Thyroid gland (tissue), 4 donors: ENCODE results near the gene ACTC1. TPM values are rescaled to one million over a fixed set of nuclear protein-coding genes. Genes with fewer than 3 reads are reported as not detected.

ENCODE experiments used
- DNase-seq, 2 donors: peaks; one replicate each; pipeline ENCODE4 v3.0.0-alpha.2; 2019
- H3K27ac ChIP-seq, 3 donors: fragments of 200-600 bp; sonication (generic); 1 replicate in 2 of 3; 2 replicates in 1 of 3; pipeline ENCODE4 v1.5.1; 2016 to 2019; ENCODE audit warnings: mild to moderate bottlenecking in 1 of 3, moderate library complexity in 1 of 3
- H3K27me3 ChIP-seq: fragments of 200-600 bp; sonication (generic); one replicate; pipeline ENCODE4 v1.5.1; 2019
- H3K36me3 ChIP-seq, 2 donors: fragments of 200-600 bp; sonication (generic); one replicate each; pipeline ENCODE4 v1.5.1; 2016 to 2019
- H3K4me1 ChIP-seq, 2 donors: fragments of 200-600 bp; sonication (generic); one replicate each; pipeline ENCODE4 v1.5.1; 2017 to 2019
- H3K4me3 ChIP-seq, 3 donors: fragments of 200-600 bp; sonication (generic); replicated peaks in 1 of 3; 1 replicate in 2 of 3; 2 replicates in 1 of 3; pipeline ENCODE4 v1.5.1; 2016; ENCODE audit warnings: mild to moderate bottlenecking in 1 of 3
- H3K9me3 ChIP-seq: fragments of 200-600 bp; sonication (generic); one replicate; pipeline ENCODE4 v1.5.1; 2017
- CTCF ChIP-seq, 6 experiments: fragments of 200-600 bp in 3 of 6; fragments of 450-650 bp in 3 of 6; sonication (generic) in 3 of 6; IDR thresholded peaks; one replicate each; pipeline ENCODE4 v1.5.1; 2016 to 2019; ENCODE audit warnings: antibody characterized with exemption in 6 of 6, mild to moderate bottlenecking in 2 of 6, inconsistent platforms in 1 of 6, moderate library complexity in 1 of 6
- POLR2A ChIP-seq, 2 donors: fragments of 450-650 bp; IDR thresholded peaks; one replicate each; pipeline ENCODE4 v1.6.1; 2017; ENCODE audit warnings: antibody characterized with exemption in 2 of 2, mild to moderate bottlenecking in 2 of 2, moderate library complexity in 1 of 2
- WGBS, 2 donors: methylation state at CpG; one replicate each; pipeline ENCODE4 v1.1.5; 2017; 5-methylcytosine and 5-hydroxymethylcytosine counted together
- intact Hi-C: fragments of 100-400 bp; cut with DNase I; formaldehyde crosslinking; loops from one replicate; pipeline ENCODE4 v1.15.1; 2023
- total RNA-seq, 4 donors: library from RNA; depleted of rRNA; stranded (reverse); fragments of >200 nt; gene quantifications; one replicate each; pipeline ENCODE4 v1.2.3, GENCODE V29; 2016

Gene ACTC1
- total RNA-seq, 4 donors from 2014 or later, result 0.11 to 1.2 (median 1.1) TPM

DNA sequence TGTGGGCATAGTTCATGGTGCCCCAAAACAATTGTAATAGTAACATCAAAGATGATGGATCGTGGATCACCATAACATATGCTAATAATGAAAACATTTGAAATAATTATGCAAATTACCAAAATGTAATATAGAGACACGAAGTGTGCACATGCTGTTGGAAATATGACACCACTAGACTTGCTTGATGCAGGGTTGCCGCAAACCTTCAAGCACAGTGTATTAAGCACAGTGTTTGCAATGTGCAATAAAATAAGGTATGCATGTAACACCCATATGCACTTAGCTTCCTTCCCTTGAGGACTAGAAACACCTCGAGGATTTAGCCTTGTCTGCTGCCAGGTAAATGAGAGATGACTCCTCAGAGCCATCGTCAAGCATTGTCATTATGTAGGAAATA, 29.6 kb downstream of the ACTC1 start:
- Histone ChIP-seq H3K27me3 (no peaks in the 10 kb centered on the region), H3K36me3 (no peaks in the 10 kb centered on the region), H3K4me1 (no peaks in the 10 kb centered on the region), H3K9me3 (no peaks in the 10 kb centered on the region), H3K4me3 (no peak overlapping the region), H3K27ac (no peak overlapping the region)
- TF ChIP-seq CTCF (IDR thresholded peaks at IDR 0.05) (no peak), POLR2A (IDR thresholded peaks at IDR 0.05) (no peak)
- DNase-seq, result no peak
- 79 to 80% methylated on average over 5 of the region's 5 CpGs for WGBS, 2 donors
- intact Hi-C loops, result no loop called here

DNA sequence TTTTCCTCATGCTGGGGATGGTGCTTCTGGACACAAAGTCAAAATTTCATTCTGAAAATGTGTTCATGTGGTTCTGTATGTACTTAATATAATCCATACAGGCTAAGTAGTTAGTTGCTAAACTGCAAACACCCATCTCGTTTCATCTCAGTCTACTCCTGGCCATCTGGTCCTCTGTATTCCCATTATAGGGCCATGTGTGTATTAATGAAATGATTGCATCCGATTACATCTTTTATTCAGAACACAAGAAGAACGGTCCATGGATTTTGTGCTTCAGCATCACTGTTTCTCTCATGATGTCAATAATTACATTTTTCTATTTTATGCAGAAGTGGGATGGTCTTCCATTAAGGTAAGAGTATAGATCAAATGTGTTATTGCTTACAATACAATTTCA, 34.4 kb downstream of the ACTC1 start:
- intact Hi-C loops, result no loop called here
- no peak overlapping the region for H3K27ac ChIP-seq

DNA sequence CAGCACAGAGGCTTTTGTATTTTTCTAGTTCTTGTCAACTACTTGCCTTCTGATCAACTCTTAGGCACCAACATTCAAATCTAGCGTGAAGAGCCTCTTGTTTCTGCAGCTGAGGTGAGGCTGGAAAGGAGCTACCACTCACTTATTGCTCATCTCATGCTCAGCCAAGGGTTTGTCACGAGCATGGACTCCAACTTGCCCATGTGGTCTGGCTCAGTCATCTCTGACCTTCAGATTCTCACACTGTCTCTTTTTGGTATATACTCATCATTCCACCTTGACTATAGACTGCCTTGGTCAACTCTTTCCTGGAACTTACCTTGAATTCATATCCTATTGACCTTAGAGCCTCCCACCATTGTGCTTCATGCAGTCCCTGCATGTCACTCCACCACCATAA, 35.4 kb downstream of the ACTC1 start:
- intact Hi-C loops, result no loop called here
- TF ChIP-seq POLR2A (IDR thresholded peaks at IDR 0.05) (no peak), CTCF (IDR thresholded peaks at IDR 0.05) (no peak)
- peaks cover 4% of the 10 kb centered on the region for H3K27me3 ChIP-seq
- no peak overlapping the region for H3K27ac ChIP-seq
- DNase-seq, result no peak
- H3K9me3 ChIP-seq, result no peaks in the 10 kb centered on the region
- H3K4me1 ChIP-seq, result peaks cover 0 to under 1% of the 10 kb centered on the region in 2 donors
- 51 to 72% methylated on average over 2 of the region's 2 CpGs for WGBS, 2 donors
- H3K4me3 ChIP-seq, result no peak overlapping the region
- no peaks in the 10 kb centered on the region for H3K36me3 ChIP-seq

More for the DNA sequence above, 34.4 kb downstream of the ACTC1 start:
- Histone ChIP-seq H3K4me3 (no peak overlapping the region), H3K9me3 (no peaks in the 10 kb centered on the region), H3K27me3 (peaks cover 4% of the 10 kb centered on the region), H3K4me1 (no peaks in the 10 kb centered on the region), H3K36me3 (no peaks in the 10 kb centered on the region)
- TF ChIP-seq POLR2A (IDR thresholded peaks at IDR 0.05), result no peak
- no peak for TF ChIP-seq CTCF (IDR thresholded peaks at IDR 0.05)
- DNase-seq, result no peak
- WGBS, 2 donors, result 62 to 82% methylated on average over 3 of the region's 3 CpGs

DNA sequence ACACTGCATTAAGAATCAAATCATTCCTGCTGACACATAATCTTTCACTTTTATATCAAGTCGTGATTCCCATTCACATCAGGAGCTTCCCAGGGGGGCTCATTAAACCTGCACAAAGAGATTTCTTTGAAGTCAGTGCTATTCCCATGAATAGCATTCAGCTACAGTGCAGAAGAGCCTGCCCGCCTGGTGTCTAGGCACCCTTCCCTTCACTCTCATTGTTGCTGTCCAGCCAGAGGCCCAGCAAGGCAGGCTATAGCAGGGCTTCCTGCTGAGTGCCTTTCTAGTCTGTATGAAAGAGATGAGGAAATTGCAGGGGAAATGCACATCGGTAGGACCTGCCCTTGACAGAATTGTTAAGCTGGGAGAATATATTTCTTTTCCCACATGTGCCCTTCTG, 36.0 kb downstream of the ACTC1 start:
- Histone ChIP-seq H3K27me3 (peaks cover 4% of the 10 kb centered on the region), H3K27ac (no peak overlapping the region), H3K9me3 (no peaks in the 10 kb centered on the region), H3K4me1 (peaks cover 0 to 5% of the 10 kb centered on the region in 2 donors), H3K36me3 (no peaks in the 10 kb centered on the region), H3K4me3 (no peak overlapping the region)
- WGBS, 2 donors, result 55 to 60% methylated on average over 3 of the region's 3 CpGs
- TF ChIP-seq CTCF (IDR thresholded peaks at IDR 0.05) (no peak), POLR2A (IDR thresholded peaks at IDR 0.05) (no peak)
- intact Hi-C loops, result no loop called here
- DNase-seq, result no peak

DNA sequence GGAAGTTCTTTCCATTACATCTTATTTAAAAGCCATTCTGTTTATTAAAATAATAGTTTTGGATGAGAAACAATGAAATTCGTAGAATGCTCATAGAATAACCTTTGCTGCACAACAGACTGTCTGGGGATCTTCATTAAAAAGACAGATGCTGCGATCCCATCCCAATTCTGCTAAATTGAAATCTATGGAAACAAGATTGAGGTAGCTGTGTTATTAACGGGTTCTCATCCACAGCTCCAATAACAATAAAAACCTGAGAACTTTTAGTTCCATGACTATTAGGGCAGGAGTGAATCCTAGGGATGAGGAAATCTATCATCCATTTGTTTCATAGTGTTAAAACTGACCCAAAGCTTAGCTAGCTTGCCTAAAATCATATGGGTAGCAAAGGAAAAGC, 38.1 kb downstream of the ACTC1 start:
- H3K27ac ChIP-seq, result no peak overlapping the region
- DNase-seq, result no peak
- peaks cover 0 to 5% of the 10 kb centered on the region in 2 donors for H3K4me1 ChIP-seq
- intact Hi-C loops, result no loop called here
- H3K4me3 ChIP-seq, result no peak overlapping the region
- H3K9me3 ChIP-seq, result no peaks in the 10 kb centered on the region
- 84% methylated on average over 3 of the region's 3 CpGs for WGBS, 2 donors
- H3K36me3 ChIP-seq, result no peaks in the 10 kb centered on the region
- TF ChIP-seq POLR2A (IDR thresholded peaks at IDR 0.05) (no peak), CTCF (IDR thresholded peaks at IDR 0.05) (no peak)
- peaks cover 12% of the 10 kb centered on the region for H3K27me3 ChIP-seq
